Peyer's patch (tissue), 4 donors: ENCODE results near the gene TECR. TPM values are rescaled to one million over a fixed set of nuclear protein-coding genes. Genes with fewer than 3 reads are reported as not detected.
"Not testable (repeated sequence)": the region's sequence is repeated elsewhere in the genome, so short reads cannot be mapped to it uniquely, and the experiment has no call there.

Source experiments
- DNase-seq, 3 donors: peaks; one replicate each; pipeline ENCODE4 v3.0.0-alpha.2; 2017 to 2019
- H3K27ac ChIP-seq, 4 donors: fragments of 200-600 bp; sonication (generic); one replicate each; pipeline ENCODE4 v1.5.1; 2016 to 2019
- H3K27me3 ChIP-seq, 2 donors: fragments of 200-600 bp; sonication (generic); one replicate each; pipeline ENCODE4 v1.5.1; 2019
- H3K36me3 ChIP-seq, 3 donors: fragments of 200-600 bp; sonication (generic); one replicate each; pipeline ENCODE4 v1.5.1; 2016 to 2019
- H3K4me1 ChIP-seq, 4 donors: fragments of 200-600 bp; sonication (generic); one replicate each; pipeline ENCODE4 v1.5.1; 2016 to 2019
- H3K4me3 ChIP-seq, 4 donors: fragments of 200-600 bp; sonication (generic); 1 replicate in 3 of 4; 2 replicates in 1 of 4; pipeline ENCODE4 v1.5.1; 2016 to 2019; ENCODE audit warnings: mild to moderate bottlenecking in 1 of 4
- H3K9me3 ChIP-seq, 4 donors: fragments of 200-600 bp; sonication (generic); one replicate each; pipeline ENCODE4 v1.5.1; 2016 to 2019; ENCODE audit warnings: mild to moderate bottlenecking in 1 of 4
- CTCF ChIP-seq, 6 experiments: fragments of 450-650 bp in 4 of 6; fragments of 200-600 bp in 2 of 6; sonication (generic) in 1 of 6; IDR thresholded peaks; one replicate each; pipeline ENCODE4 v1.5.1; 2017 to 2019; ENCODE audit warnings: antibody characterized with exemption in 6 of 6, mild to moderate bottlenecking in 3 of 6, moderate library complexity in 1 of 6
- POLR2A ChIP-seq, 2 donors: fragments of 450-650 bp; IDR thresholded peaks; one replicate each; pipeline ENCODE4 v1.5.1; 2017; ENCODE audit warnings: antibody characterized with exemption in 2 of 2, mild to moderate bottlenecking in 2 of 2, moderate library complexity in 2 of 2
- total RNA-seq, 4 donors: library from RNA; depleted of rRNA; stranded (reverse); fragments of >200 nt; gene quantifications; one replicate each; pipeline ENCODE4 v1.1.0, GENCODE V29; 2016

The TECR gene
- total RNA-seq, 4 donors from 2014 or later, result 24.8 to 103 (median 78.7) TPM

GRCh38 chr19:14533450-14533849 lies 4.1 kb downstream of the TECR start:
- no peak for DNase-seq
- no peak overlapping the region for H3K27ac ChIP-seq
- TF ChIP-seq POLR2A (IDR thresholded peaks at IDR 0.05), result no peak
- TF ChIP-seq CTCF (IDR thresholded peaks at IDR 0.05), result no peak
- no peak overlapping the region for H3K4me3 ChIP-seq
- no peaks in the 10 kb centered on the region for H3K27me3 ChIP-seq
- H3K9me3 ChIP-seq, result no peaks in the 10 kb centered on the region
- H3K4me1 ChIP-seq, result peaks cover 0 to 32% (median 2%) of the 10 kb centered on the region in 4 donors
- no peaks in the 10 kb centered on the region for H3K36me3 ChIP-seq

- no peaks in the 10 kb centered on the region for H3K36me3 ChIP-seq
Measured at GRCh38 chr19:14536926-14537692, 7.7 kb downstream of the TECR start.

GRCh38 chr19:14540741-14541525 lies 11.5 kb downstream of the TECR start:
- Histone ChIP-seq H3K27ac (no peak overlapping the region), H3K4me1 (peaks cover 0 to 18% (median 0%) of the 10 kb centered on the region in 4 donors), H3K27me3 (no peaks in the 10 kb centered on the region), H3K4me3 (no peak overlapping the region), H3K36me3 (no peaks in the 10 kb centered on the region), H3K9me3 (no peaks in the 10 kb centered on the region)
- TF ChIP-seq CTCF (IDR thresholded peaks at IDR 0.05) (no peak), POLR2A (IDR thresholded peaks at IDR 0.05) (no peak)
- no peak for DNase-seq

More at GRCh38 chr19:14536926-14537692, 7.7 kb downstream of the TECR start:
- no peaks in the 10 kb centered on the region for H3K27me3 ChIP-seq
- TF ChIP-seq CTCF (IDR thresholded peaks at IDR 0.05) (no peak), POLR2A (IDR thresholded peaks at IDR 0.05) (peak; percentile 15 to 56)
- peak overlapping the region in 3 of 4 donors; percentile 17 to 78 (median 48) for H3K27ac ChIP-seq
- peaks cover 0 to 10% (median 0%) of the 10 kb centered on the region in 4 donors for H3K4me1 ChIP-seq
- peak in 2 of 3 donors; percentile 89 to 92 for DNase-seq
- H3K9me3 ChIP-seq, result no peaks in the 10 kb centered on the region
- peak overlapping the region in 2 of 4 donors; percentile 35 to 47 for H3K4me3 ChIP-seq

- not testable (repeated sequence) for H3K4me3 ChIP-seq, H3K9me3 ChIP-seq, H3K27me3 ChIP-seq, H3K27ac ChIP-seq, DNase-seq, H3K36me3 ChIP-seq, H3K4me1 ChIP-seq
Measured at GRCh38 chr19:14541979-14542378, 12.6 kb downstream of the TECR start.

GRCh38 chr19:14542711-14543328 lies 13.4 kb downstream of the TECR start:
- no peak overlapping the region for H3K27ac ChIP-seq
- H3K36me3 ChIP-seq, result no peaks in the 10 kb centered on the region
- no peak for DNase-seq
- TF ChIP-seq CTCF (IDR thresholded peaks at IDR 0.05) (no peak), POLR2A (IDR thresholded peaks at IDR 0.05) (no peak)
- H3K9me3 ChIP-seq, result no peaks in the 10 kb centered on the region
- peaks cover 0 to 9% (median 0%) of the 10 kb centered on the region in 4 donors for H3K4me1 ChIP-seq
- H3K27me3 ChIP-seq, result no peaks in the 10 kb centered on the region
- no peak overlapping the region for H3K4me3 ChIP-seq
